Pancreas (tissue), 10 donors: ENCODE results near the gene ALPG. TPM values are rescaled to one million over a fixed set of nuclear protein-coding genes. Genes with fewer than 3 reads are reported as not detected.
A peak's percentile ranks its signal among the peaks of the same experiment; 100 is the strongest.

Source experiments
- ATAC-seq, 4 donors: fragments of 200-7000 bp; cut with Tn5 transposase; one replicate each; pipeline versions ENCODE4 v1.8.0 to v1.9.1; 2020; ENCODE audit warnings: mild to moderate bottlenecking in 4 of 4, moderate library complexity in 4 of 4
- DNase-seq, 6 donors: peaks; one replicate each; pipeline ENCODE4 v3.0.0-alpha.2; 2020
- FAIRE-seq: peaks from 2 replicates; lab custom pipeline; 2012; peaks lifted over from hg19 to GRCh38; lab: Jason Lieb, UNC
- H3K27ac ChIP-seq, 4 donors: fragments of 200-600 bp; sonication (generic); 1 replicate in 3 of 4; 2 replicates in 1 of 4; pipeline versions ENCODE4 v1.5.0 to v1.8.0; 2020
- H3K27me3 ChIP-seq, 4 donors: fragments of 200-600 bp; one replicate each; pipeline ENCODE4 v1.8.0; 2021
- H3K36me3 ChIP-seq, 3 donors: fragments of 200-600 bp; sonication (generic) in 1 of 3; one replicate each; pipeline versions ENCODE4 v1.5.0 to v1.8.0; 2020 to 2021
- H3K4me1 ChIP-seq, 3 donors: fragments of 200-600 bp; one replicate each; pipeline ENCODE4 v1.8.0; 2021
- H3K4me3 ChIP-seq, 4 donors: fragments of 200-600 bp; sonication (generic) in 2 of 4; one replicate each; pipeline versions ENCODE4 v1.5.0 to v1.8.0; 2020 to 2021
- H3K9me3 ChIP-seq, 4 donors: fragments of 200-600 bp; one replicate each; pipeline ENCODE4 v1.8.0; 2021
- CTCF ChIP-seq, 4 donors: fragments of 200-600 bp; sonication (generic) in 3 of 4; IDR thresholded peaks; one replicate each; pipeline versions ENCODE4 v1.5.0 to v1.8.0; 2021; ENCODE audit warnings: antibody characterized with exemption in 4 of 4
- WGBS, 2 donors: extraction: QIAGEN DNeasy Blood & Tissue Kit; methylation state at CpG; one replicate each; pipeline ENCODE4 v1.1.7; 2013; 5-methylcytosine and 5-hydroxymethylcytosine counted together
- intact Hi-C, 3 donors: fragments of 100-400 bp; cut with DNase I; formaldehyde crosslinking; loops; one replicate each; pipeline versions ENCODE4 v1.11.1 to v1.14.2; 2022
- polyA plus RNA-seq, 2 donors: library from polyadenylated mRNA; stranded (reverse); fragments of 200-250 nt; gene quantifications; one replicate each; pipeline ENCODE4 v1.2.3, GENCODE V29; 2013
- total RNA-seq, 6 donors: library from RNA; stranded (reverse); fragmentation: NEBNext Ultra II Directional in 4 of 6; extraction: Animal tissue kit (Norgen Biotek cat#: 25700) in 4 of 6; gene quantifications; one replicate each; pipeline versions ENCODE4 v1.2.1 to v1.2.4, GENCODE V29; 2021 to 2023
- donor health status: healthy with polysubstance abuse.
- donor health status: DM: no; HTN: no; CAD: no; lungs with moderate emphysema.
- donor health status: DM: no; HTN: no; CAD: no.
- donor health status: control.
- donor health status: control.
- donor health status: Bipolar disorder and iron deficiency.
- donor health status: DM: yes; HTN: yes; CAD: no.
- donor health status: DM: no; HTN: no; CAD: no.
- donor health status: DM: no; HTN: no; CAD: no.
- donor health status: DM: yes; HTN: yes; CAD: no.

ALPG gene
- total and polyA plus RNA-seq, 8 donors: not detected

DNA sequence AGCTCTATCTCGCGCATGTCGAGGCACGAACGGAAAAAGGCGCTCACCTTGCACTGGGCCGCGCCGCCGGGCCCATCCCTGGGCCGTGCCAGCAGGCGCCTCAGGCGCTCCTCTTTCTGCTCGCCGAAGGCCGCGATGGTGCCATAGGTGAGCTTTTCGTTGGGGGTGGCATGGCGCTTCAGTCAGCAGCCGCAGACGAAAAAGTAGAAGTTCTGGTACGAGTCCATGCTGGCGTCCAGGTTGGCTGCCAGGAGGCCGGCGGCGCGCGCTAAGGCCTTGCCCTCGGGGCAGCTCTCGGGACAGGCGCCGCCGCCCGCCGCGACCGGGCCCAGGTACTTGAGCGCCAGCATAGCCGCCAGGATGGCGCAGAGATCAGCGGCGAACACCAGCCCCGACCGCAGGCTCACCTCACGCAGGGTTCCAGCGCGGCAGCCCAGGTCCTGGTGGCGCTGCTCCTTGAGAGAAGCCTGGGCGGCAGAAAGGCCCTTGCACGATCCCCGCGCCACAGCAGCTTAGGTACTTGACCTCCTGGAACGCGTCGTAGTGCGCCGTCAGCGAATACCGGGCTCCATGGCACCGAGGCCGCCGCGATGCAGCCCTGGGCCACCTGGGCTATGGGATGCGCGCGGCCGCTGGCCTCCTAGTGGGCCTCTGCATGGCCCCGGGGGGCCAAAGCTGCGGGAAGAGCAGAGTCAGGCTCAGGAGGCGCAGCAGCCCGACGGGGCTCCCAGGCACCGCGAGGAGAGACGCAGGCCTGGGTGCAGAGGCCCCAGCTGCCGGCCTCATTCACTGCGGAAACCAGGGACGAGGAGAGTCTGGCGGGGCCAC, 12.8 kb downstream of the ALPG start:
- intact Hi-C loops: no loop called here
- Histone ChIP-seq H3K9me3 (no peaks in the 10 kb centered on the region), H3K36me3 (no peaks in the 10 kb centered on the region), H3K27me3 (peaks cover 0 to 22% (median 4%) of the 10 kb centered on the region in 4 donors), H3K27ac (no peak overlapping the region), H3K4me1 (peaks cover 0 to 11% (median 0%) of the 10 kb centered on the region in 3 donors), H3K4me3 (peak overlapping the region in 1 of 4 donors; percentile 49)
- FAIRE-seq (no peak), DNase-seq (peak in 2 of 6 donors; percentile 58 to 70), ATAC-seq (peak in 1 of 4 donors; percentile 7)
- TF ChIP-seq CTCF (IDR thresholded peaks at IDR 0.05): no peak
- 6 to 7% methylated on average over 75 to 79 of the region's 79 CpGs for WGBS, 2 donors

DNA sequence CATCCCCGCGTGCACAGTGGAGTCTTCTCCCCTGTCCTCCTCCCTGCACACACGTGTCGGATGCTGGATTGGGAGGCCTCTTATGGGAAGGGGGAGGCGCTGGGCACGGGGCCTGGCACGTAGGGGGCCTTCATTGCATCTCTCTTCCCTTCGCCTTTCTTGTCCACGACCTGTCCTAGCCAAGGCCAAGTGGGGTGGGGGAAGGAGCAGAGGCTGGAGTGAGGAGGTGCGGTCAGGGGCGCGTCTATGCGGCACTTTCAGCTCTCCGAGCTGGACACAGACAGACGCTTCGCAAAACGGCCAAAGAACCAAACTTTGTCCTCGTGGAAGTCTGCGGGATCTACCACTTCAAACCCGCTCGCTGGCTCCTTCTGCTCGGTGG, 13.4 kb downstream of the ALPG start:
- FAIRE-seq (no peak), DNase-seq (peak in 1 of 6 donors; percentile 60), ATAC-seq (no peak)
- Histone ChIP-seq H3K4me1 (peaks cover 0 to 11% (median 0%) of the 10 kb centered on the region in 3 donors), H3K4me3 (peak overlapping the region in 2 of 4 donors; percentile 29 to 49), H3K36me3 (no peaks in the 10 kb centered on the region), H3K27ac (no peak overlapping the region), H3K27me3 (peaks cover 0 to 22% (median 4%) of the 10 kb centered on the region in 4 donors), H3K9me3 (no peaks in the 10 kb centered on the region)
- intact Hi-C loops: no loop called here
- 4 to 5% methylated on average over 19 to 22 of the region's 22 CpGs for WGBS, 2 donors
- no peak for TF ChIP-seq CTCF (IDR thresholded peaks at IDR 0.05)

DNA sequence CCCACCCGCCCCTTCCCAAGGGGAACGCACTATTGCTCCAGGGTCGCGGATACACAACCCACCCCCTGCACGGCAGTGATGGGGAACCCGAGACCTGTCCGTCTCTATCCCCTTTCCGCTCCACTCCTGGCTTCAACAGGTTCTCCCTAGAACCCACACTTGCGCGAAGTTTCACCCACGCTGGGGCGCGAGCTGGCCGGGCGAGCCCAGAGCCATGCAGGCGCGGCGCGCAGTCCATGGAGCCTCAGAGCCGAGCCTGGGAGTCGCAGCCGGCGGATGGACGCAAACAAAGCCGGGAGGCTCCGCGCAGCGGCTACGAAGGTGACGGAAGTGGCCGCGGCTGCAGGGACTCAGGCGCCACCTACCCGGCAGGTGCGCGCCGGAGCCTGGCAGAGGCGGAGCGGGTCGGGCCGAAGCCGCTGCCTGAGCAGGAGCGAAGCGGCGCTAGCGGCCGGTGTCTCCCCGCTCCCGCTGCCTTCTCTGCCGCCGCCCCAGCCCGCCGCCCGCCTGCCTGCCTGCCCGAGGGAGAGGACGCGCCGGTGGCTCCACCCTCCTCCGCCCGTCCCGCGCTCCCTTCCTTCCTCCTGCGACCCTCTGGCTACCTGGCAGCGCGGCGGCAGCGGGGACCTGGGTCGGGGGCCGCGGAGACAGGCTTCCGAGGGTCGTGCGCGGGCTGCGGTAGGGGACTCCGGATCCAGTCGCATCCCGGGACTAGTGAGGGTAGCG, 14.0 kb downstream of the ALPG start:
- H3K27ac ChIP-seq: no peak overlapping the region

DNA sequence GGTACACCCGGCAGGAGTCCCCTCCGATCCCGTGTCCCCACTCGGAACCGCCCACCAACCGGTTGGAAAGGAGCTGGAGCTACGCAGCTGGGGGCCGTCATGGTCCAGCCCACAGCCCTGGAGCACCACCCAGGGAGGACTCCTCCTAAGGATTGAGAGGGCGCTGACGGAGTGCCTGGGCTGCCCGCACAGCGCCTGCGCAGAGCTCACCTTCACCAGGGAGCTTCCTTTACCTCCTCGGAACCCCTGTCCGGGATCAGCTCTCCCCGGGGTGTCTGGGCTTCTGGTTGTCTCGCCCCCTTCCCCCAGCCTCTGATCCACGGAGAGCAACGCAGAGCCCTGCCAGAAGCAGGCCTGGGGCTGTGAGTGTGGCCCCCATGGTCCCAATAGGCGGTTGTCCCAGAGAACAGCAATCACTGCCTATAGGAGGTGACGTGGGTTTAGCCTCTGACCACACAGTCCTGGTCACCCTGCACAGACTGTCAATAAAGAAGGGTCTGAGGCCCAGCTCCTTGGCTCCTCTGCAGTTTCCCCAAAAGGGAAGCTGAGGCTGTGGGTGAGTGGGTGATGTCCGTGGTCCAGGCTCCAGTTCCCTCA, 14.6 kb downstream of the ALPG start:
- WGBS, 2 donors: 19 to 22% methylated on average over 22 of the region's 22 CpGs
- DNase-seq: peak in 1 of 6 donors; percentile 62
- Histone ChIP-seq H3K9me3 (no peaks in the 10 kb centered on the region), H3K27ac (no peak overlapping the region), H3K4me1 (peaks cover 0 to 11% (median 0%) of the 10 kb centered on the region in 3 donors), H3K36me3 (no peaks in the 10 kb centered on the region), H3K4me3 (peak overlapping the region; percentile 5 to 49 (median 18)), H3K27me3 (peaks cover 0 to 22% (median 4%) of the 10 kb centered on the region in 4 donors)
- FAIRE-seq: no peak
- TF ChIP-seq CTCF (IDR thresholded peaks at IDR 0.05): no peak
- intact Hi-C loops: no loop called here
- peak in 3 of 4 donors; percentile 48 to 58 (median 58) for ATAC-seq

More for the DNA sequence above, 14.0 kb downstream of the ALPG start:
- Histone ChIP-seq H3K27me3 (peaks cover 0 to 22% (median 4%) of the 10 kb centered on the region in 4 donors), H3K4me1 (peaks cover 0 to 11% (median 0%) of the 10 kb centered on the region in 3 donors), H3K4me3 (peak overlapping the region; percentile 5 to 49 (median 18)), H3K36me3 (no peaks in the 10 kb centered on the region), H3K9me3 (no peaks in the 10 kb centered on the region)
- intact Hi-C loops: no loop called here
- no peak for FAIRE-seq
- ATAC-seq: peak; percentile 74 to 92 (median 90)
- WGBS, 2 donors: 1% methylated on average over 61 to 79 of the region's 79 CpGs
- DNase-seq: peak; percentile 29 to 85 (median 54)
- no peak for TF ChIP-seq CTCF (IDR thresholded peaks at IDR 0.05)
